Neural cell (in vitro differentiated cells): Measurements from ENCODE around the gene SMIM35. TPM values are rescaled to one million over a fixed set of nuclear protein-coding genes. Genes with fewer than 3 reads are reported as not detected.

Source experiments
- H2AFZ ChIP-seq: fragments of 200-600, 300-800 bp; sonication (generic), shearing (Covaris generic); 2 replicates; pipeline ENCODE4 v1.6.0; 2014; ENCODE audit warnings: low read depth, mild to moderate bottlenecking, antibody characterized with exemption, low read length, moderate library complexity
- H3F3A ChIP-seq: fragments of 200-600 bp; shearing (Covaris generic); 2 replicates; pipeline ENCODE4 v1.6.1; 2016; ENCODE audit warnings: mild to moderate bottlenecking, moderate library complexity, mixed read lengths, antibody characterized with exemption, low read length; ENCODE audit not compliant: insufficient read depth, poor library complexity, severe bottlenecking
- H3K27ac ChIP-seq: fragments of 200-600, 300-800 bp; sonication (generic), shearing (Covaris generic); 2 replicates; pipeline ENCODE4 v1.5.1; 2014; ENCODE audit warnings: mild to moderate bottlenecking, low read length, moderate library complexity
- H3K27me3 ChIP-seq: fragments of 300-800, 200-600 bp; sonication (generic), shearing (Covaris generic); 2 replicates; pipeline ENCODE4 v1.6.0; 2014; ENCODE audit warnings: mild to moderate bottlenecking, low read depth, low read length, moderate library complexity; ENCODE audit not compliant: insufficient read depth
- H3K36me3 ChIP-seq: fragments of 300-800, 200-600 bp; sonication (generic), shearing (Covaris generic); 2 replicates; pipeline ENCODE4 v1.5.1; 2014; ENCODE audit warnings: mild to moderate bottlenecking, antibody characterized with exemption, low read length, moderate library complexity; ENCODE audit not compliant: insufficient read depth
- H3K4me2 ChIP-seq: fragments of 300-800, 200-600 bp; sonication (generic), shearing (Covaris generic); 2 replicates; pipeline ENCODE4 v1.6.0; 2014; ENCODE audit warnings: mild to moderate bottlenecking, low read length
- H3K4me3 ChIP-seq: fragments of 300-800, 200-600 bp; sonication (generic), shearing (Covaris generic); 2 replicates; pipeline ENCODE4 v1.5.1; 2014; ENCODE audit warnings: mild to moderate bottlenecking, low read length, moderate library complexity
- H3K79me2 ChIP-seq: fragments of 200-600 bp; shearing (Covaris generic); replicated peaks from 2 replicates; pipeline ENCODE4 v1.6.0; 2014; ENCODE audit warnings: mild to moderate bottlenecking, low read length, moderate library complexity; ENCODE audit not compliant: insufficient read depth
- H3K9ac ChIP-seq: fragments of 300-800, 200-600 bp; sonication (generic), shearing (Covaris generic); 2 replicates; pipeline ENCODE4 v1.6.1; 2016; ENCODE audit warnings: mild to moderate bottlenecking, low read length, mixed read lengths
- H3K9me2 ChIP-seq: fragments of 200-600 bp; shearing (Covaris generic); 2 replicates; pipeline ENCODE4 v1.6.1; 2016; ENCODE audit warnings: mild to moderate bottlenecking, low read length, mixed read lengths; ENCODE audit not compliant: insufficient read depth
- H3K9me3 ChIP-seq: fragments of 200-600, 300-800 bp; sonication (generic), shearing (Covaris generic); 2 replicates; pipeline ENCODE4 v1.6.1; 2016; ENCODE audit warnings: mild to moderate bottlenecking, mixed run types, low read length, moderate library complexity, mixed read lengths
- H4K20me1 ChIP-seq: fragments of 200-600 bp; shearing (Covaris generic); 2 replicates; pipeline ENCODE4 v1.6.1; 2016; ENCODE audit warnings: mild to moderate bottlenecking, mixed run types; ENCODE audit not compliant: insufficient read depth
- CTCF ChIP-seq: fragments of 450-650 bp; IDR thresholded peaks from 2 replicates; pipeline ENCODE4 v1.5.1; 2014; ENCODE audit warnings: antibody characterized with exemption, mild to moderate bottlenecking, moderate library complexity; ENCODE audit not compliant: poor library complexity, severe bottlenecking
- EP300 ChIP-seq: fragments of 450-650 bp; conservative IDR thresholded peaks from 2 replicates; pipeline ENCODE4 v1.6.1; 2014; ENCODE audit warnings: antibody characterized with exemption, mild to moderate bottlenecking, moderate library complexity; ENCODE audit not compliant: poor library complexity, severe bottlenecking
- EZH2 ChIP-seq: fragments of 200-600, 300-800 bp; shearing (Covaris generic), sonication (generic); IDR thresholded peaks from 2 replicates; pipeline ENCODE4 v1.6.1; 2014; ENCODE audit warnings: antibody characterized with exemption, low read length, borderline replicate concordance, mild to moderate bottlenecking; ENCODE audit not compliant: insufficient read depth, poor library complexity, severe bottlenecking
- MXI1 ChIP-seq: fragments of 450-650 bp; conservative IDR thresholded peaks from 2 replicates; pipeline ENCODE4 v1.6.1; 2014; ENCODE audit warnings: antibody characterized with exemption, mild to moderate bottlenecking; ENCODE audit not compliant: poor library complexity, severe bottlenecking
- POLR2AphosphoS5 ChIP-seq: IDR thresholded peaks from 2 replicates; pipeline ENCODE4 v1.6.1; 2012
- RAD21 ChIP-seq: fragments of 450-650 bp; conservative IDR thresholded peaks from 2 replicates; pipeline ENCODE4 v1.6.1; 2014; ENCODE audit warnings: antibody characterized with exemption, mild to moderate bottlenecking, moderate library complexity
- REST ChIP-seq: IDR thresholded peaks from 2 replicates; pipeline ENCODE4 v1.6.1; 2012; ENCODE audit warnings: borderline replicate concordance
- SMC3 ChIP-seq: fragments of 450-650 bp; conservative IDR thresholded peaks from 2 replicates; pipeline ENCODE4 v1.6.1; 2014; ENCODE audit warnings: antibody characterized with exemption, mild to moderate bottlenecking, moderate library complexity; ENCODE audit not compliant: poor library complexity
- TAF1 ChIP-seq: IDR thresholded peaks from 2 replicates; pipeline ENCODE4 v1.6.1; 2012; ENCODE audit warnings: low read depth
- polyA plus RNA-seq: library from polyadenylated mRNA; depleted of rRNA; stranded (reverse); fragments of >200 nt; gene quantifications from 2 replicates; pipeline ENCODE4 v1.2.3, GENCODE V29; 2014

The SMIM35 gene
- polyA plus RNA-seq, 1 donor from 2014 or later, result not detected

GRCh38 chr11:117997406-117997805 is 89.4 kb downstream of the SMIM35 start:
- H3F3A ChIP-seq, result no peaks in the 10 kb centered on the region
- no peaks in the 10 kb centered on the region for H3K79me2 ChIP-seq
- no peaks in the 10 kb centered on the region for H3K9me3 ChIP-seq
- no peak overlapping the region for H3K27ac ChIP-seq
- no peaks in the 10 kb centered on the region for H4K20me1 ChIP-seq
- no peaks in the 10 kb centered on the region for H3K9me2 ChIP-seq
- TF ChIP-seq EP300 (no peak), POLR2AphosphoS5 (no peak)
- H3K9ac ChIP-seq, result no peak overlapping the region
- H3K27me3 ChIP-seq, result no peaks in the 10 kb centered on the region
- no peaks in the 10 kb centered on the region for H3K36me3 ChIP-seq
- H3K4me3 ChIP-seq, result no peak overlapping the region
- H2AFZ ChIP-seq, result no peak overlapping the region
- no peak overlapping the region for H3K4me2 ChIP-seq

GRCh38 chr11:117996058-117996457 is 90.7 kb downstream of the SMIM35 start:
- H3K4me2 ChIP-seq, result no peak overlapping the region
- no peaks in the 10 kb centered on the region for H3K36me3 ChIP-seq
- H3K27me3 ChIP-seq, result no peaks in the 10 kb centered on the region
- TF ChIP-seq POLR2AphosphoS5 (no peak), RAD21 (no peak), SMC3 (no peak), EP300 (no peak), TAF1 (no peak), CTCF (no peak), EZH2 (no peak), REST (no peak), MXI1 (no peak)
- no peak overlapping the region for H3K9ac ChIP-seq
- no peaks in the 10 kb centered on the region for H3F3A ChIP-seq
- H3K79me2 ChIP-seq, result no peaks in the 10 kb centered on the region
- no peak overlapping the region for H3K27ac ChIP-seq
- H3K9me3 ChIP-seq, result no peaks in the 10 kb centered on the region
- H2AFZ ChIP-seq, result no peak overlapping the region
- H4K20me1 ChIP-seq, result no peaks in the 10 kb centered on the region
- no peak overlapping the region for H3K4me3 ChIP-seq
- no peaks in the 10 kb centered on the region for H3K9me2 ChIP-seq

- H3F3A ChIP-seq, result no peaks in the 10 kb centered on the region
- H2AFZ ChIP-seq, result no peak overlapping the region
- no peak overlapping the region for H3K27ac ChIP-seq
- no peaks in the 10 kb centered on the region for H3K36me3 ChIP-seq
- no peak overlapping the region for H3K9ac ChIP-seq
- no peaks in the 10 kb centered on the region for H3K27me3 ChIP-seq
- no peak for TF ChIP-seq EP300
- TF ChIP-seq REST, result no peak
- TF ChIP-seq RAD21, result no peak
- no peak for TF ChIP-seq MXI1
- TF ChIP-seq SMC3, result no peak
- no peak for TF ChIP-seq TAF1
- no peak for TF ChIP-seq CTCF
- no peak for TF ChIP-seq POLR2AphosphoS5
- TF ChIP-seq EZH2, result no peak
- H3K4me2 ChIP-seq, result no peak overlapping the region
- H4K20me1 ChIP-seq, result no peaks in the 10 kb centered on the region
- no peaks in the 10 kb centered on the region for H3K79me2 ChIP-seq
- no peaks in the 10 kb centered on the region for H3K9me2 ChIP-seq
- no peaks in the 10 kb centered on the region for H3K9me3 ChIP-seq
- H3K4me3 ChIP-seq, result no peak overlapping the region
Measured at GRCh38 chr11:117995472-117995871, 91.3 kb downstream of the SMIM35 start.
